NCI-H345 (cell line): Measurements from ENCODE around the gene SERP2.

ENCODE experiments used
- DNase-seq: peaks from one replicate; lab custom pipeline; 2025; lab: John Stamatoyannopoulos, UW

Gene SERP2

GRCh38 chr13:44413095-44413494 lies 39.5 kb downstream of the SERP2 start:
- DNase-seq: no peak

- DNase-seq: no peak
These were observed 41.1 kb downstream of the SERP2 start for GRCh38 chr13:44414716-44415115.

- no peak for DNase-seq
These were observed 42.2 kb downstream of the SERP2 start for GRCh38 chr13:44415815-44416214.

- no peak for DNase-seq
These were observed 42.7 kb downstream of the SERP2 start for GRCh38 chr13:44416301-44416700.

GRCh38 chr13:44416744-44417143 lies 43.1 kb downstream of the SERP2 start:
- no peak for DNase-seq

- DNase-seq: no peak
These were observed 43.8 kb downstream of the SERP2 start for GRCh38 chr13:44417446-44417845.

GRCh38 chr13:44417876-44418275 lies 44.3 kb downstream of the SERP2 start:
- no peak for DNase-seq

GRCh38 chr13:44420376-44421220 lies 47.0 kb downstream of the SERP2 start:
- DNase-seq: no peak

- DNase-seq: no peak
These were observed 48.4 kb downstream of the SERP2 start for GRCh38 chr13:44421853-44422525.

- no peak for DNase-seq
These were observed 49.4 kb downstream of the SERP2 start for GRCh38 chr13:44422755-44423643.

GRCh38 chr13:44423824-44424223 lies 50.2 kb downstream of the SERP2 start:
- DNase-seq: no peak

- no peak for DNase-seq
These were observed 51.6 kb downstream of the SERP2 start for GRCh38 chr13:44425041-44425814.

GRCh38 chr13:44425815-44426078 lies 52.1 kb downstream of the SERP2 start:
- DNase-seq: no peak

- DNase-seq: no peak
These were observed 52.8 kb downstream of the SERP2 start for GRCh38 chr13:44426461-44426860.

GRCh38 chr13:44429311-44429710 lies 55.7 kb downstream of the SERP2 start:
- no peak for DNase-seq

GRCh38 chr13:44431150-44431549 lies 57.5 kb downstream of the SERP2 start:
- DNase-seq: no peak

- no peak for DNase-seq
These were observed 59.0 kb downstream of the SERP2 start for GRCh38 chr13:44432650-44433049.

- no peak for DNase-seq
These were observed 60.5 kb downstream of the SERP2 start for GRCh38 chr13:44433863-44434765.

GRCh38 chr13:44434766-44435141 lies 61.1 kb downstream of the SERP2 start:
- no peak for DNase-seq

- peak; percentile 97 for DNase-seq
These were observed 61.7 kb downstream of the SERP2 start for GRCh38 chr13:44435142-44435918.
